C1 segment of cervical spinal cord (tissue), 14 donors: Measurements from ENCODE around the gene CLHC1.
"Not testable (repeated sequence)": the region's sequence is repeated elsewhere in the genome, so short reads cannot be mapped to it uniquely, and the experiment has no call there.

Experiments
- DNase-seq, 14 donors: peaks; one replicate each; lab custom pipeline; 2025; lab: John Stamatoyannopoulos, UW

CLHC1 gene

DNA sequence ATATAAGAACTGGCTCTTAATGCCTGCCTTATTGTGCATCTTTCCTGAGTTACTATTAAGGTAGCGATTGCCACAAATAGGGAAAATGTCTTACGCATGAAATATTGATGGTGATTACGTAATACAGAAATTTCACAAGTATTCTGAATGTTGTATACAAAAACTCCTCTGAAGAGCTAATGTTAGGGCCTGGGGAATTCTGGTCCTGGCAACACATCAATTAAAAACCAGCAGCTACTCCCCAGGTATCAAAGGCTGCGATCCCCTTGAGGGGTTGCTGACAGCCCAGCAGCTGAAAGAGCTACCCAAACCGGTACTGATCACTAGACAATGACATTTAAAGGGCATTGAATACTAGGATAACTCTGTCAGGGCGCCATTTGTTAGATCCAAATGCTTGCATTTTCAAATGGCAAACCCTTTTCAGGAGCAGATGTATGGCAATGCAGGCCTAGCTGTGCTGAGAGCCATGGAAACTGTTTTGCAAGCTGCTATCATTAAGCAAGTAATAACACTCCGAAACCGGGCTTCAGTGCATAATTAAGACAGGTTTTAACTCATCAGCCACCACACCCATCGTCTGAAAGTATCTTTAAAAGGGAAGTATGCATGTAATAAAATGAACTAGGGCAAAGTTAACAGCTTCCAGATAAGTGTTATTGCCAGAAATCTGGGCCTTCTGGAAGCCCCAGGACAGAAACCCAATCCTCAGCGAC lies 78.4 kb downstream of the CLHC1 start:
- DNase-seq = no peak

DNA sequence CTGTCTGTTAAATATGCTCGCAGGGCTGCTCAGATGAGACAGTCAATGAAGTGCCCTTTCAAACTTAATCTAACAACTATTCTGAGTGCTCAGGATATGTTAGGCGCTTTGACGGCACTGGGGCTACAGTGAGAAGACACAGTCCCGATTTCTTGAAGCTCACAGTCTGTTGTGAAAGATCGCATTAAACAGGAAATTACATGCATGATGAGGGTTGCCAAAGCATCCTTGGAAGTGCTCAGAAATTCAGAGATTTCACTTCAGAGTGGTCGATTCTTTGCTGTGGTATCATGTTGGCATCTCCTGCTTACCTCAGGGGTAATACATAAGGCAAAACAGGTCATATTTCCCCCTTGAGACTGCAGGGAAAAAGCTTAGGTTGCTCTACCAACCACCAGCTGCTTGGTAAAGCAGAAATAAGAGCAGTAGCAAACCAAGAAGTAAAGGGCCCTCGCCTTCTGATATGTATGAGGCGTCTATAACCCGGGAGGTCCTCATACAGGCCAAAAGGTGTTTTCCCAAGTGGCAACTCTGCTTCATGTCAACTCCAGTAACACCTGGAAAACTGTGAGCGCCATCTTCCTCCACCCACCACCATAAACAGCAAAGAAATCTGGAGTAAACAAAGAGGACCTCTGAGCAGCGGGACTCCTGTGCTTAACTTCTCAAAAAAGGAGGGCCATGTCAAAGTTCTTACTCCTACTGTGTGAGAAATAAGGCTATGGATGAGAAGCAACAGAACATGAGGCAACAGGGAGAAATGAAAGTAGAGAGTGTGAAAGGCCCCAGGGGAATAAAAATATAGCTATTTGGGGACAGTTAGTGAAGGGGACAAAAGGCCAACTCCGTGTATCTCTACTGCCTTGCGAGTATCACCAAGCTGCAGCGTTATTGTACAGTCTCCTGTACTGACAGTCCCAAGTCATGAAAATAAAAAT lies 79.3 kb downstream of the CLHC1 start:
- no peak for DNase-seq

DNA sequence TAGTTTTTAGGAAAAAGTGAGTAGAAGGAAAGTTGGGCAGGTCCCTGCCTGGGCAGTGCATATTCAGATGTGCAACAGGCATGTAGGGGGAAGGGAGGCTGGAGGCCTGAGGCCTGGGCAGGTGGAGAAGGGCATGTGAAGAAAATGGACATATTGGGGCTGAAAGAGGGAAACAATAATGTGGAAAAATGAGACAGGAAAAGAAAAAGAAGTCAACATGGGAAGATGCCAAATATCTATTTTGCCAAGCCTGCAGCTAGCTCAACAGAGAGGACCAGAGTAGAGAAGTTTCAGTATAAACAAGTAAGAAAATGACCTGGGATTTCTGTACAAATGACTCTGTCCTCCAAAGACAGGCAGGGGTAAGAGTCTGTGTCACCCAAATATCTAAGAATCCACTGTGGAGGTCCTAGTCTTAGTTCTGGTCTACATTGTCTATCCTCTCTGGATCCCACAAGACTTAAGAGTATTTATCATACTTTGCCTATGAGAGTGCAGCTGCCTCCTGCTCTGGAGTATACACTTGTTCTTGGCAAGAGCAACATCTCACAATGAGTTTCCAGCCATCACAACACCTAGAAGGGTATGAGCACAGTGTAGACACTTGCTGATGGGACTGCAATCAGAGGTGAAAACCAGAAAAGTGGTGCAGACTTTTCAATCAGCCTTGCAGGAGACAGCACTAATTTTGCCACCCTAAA lies 80.2 kb downstream of the CLHC1 start:
- no peak for DNase-seq

GRCh38 chr2:55150834-55151233 lies 81.3 kb downstream of the CLHC1 start:
- peak in 1 of 14 donors; percentile 29 for DNase-seq

GRCh38 chr2:55148269-55148668 lies 83.8 kb downstream of the CLHC1 start:
- DNase-seq = no peak

GRCh38 chr2:55147531-55147930 lies 84.6 kb downstream of the CLHC1 start:
- DNase-seq = no peak

GRCh38 chr2:55147041-55147440 lies 85.1 kb downstream of the CLHC1 start:
- no peak for DNase-seq

DNA sequence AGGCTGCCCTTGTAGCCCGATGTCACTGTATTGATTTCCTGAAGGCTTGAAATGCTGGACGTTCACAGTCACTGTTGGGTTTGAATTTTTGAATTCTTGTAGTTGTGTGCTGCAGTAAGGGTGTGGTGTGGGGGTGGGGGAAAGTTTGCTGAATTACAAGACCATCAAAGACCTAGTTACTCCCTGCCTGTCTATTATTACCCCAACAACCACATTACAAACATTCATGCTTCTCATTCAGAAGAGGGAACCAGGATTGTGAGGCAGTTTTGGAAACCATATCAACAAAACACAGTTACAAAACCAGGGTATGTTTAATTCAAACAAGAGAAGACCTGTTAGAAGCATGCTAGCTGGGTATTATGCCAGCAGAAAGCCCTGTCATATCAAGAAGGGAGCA lies 85.8 kb downstream of the CLHC1 start:
- DNase-seq = no peak

GRCh38 chr2:55144922-55145820 lies 86.9 kb downstream of the CLHC1 start:
- no peak for DNase-seq

DNA sequence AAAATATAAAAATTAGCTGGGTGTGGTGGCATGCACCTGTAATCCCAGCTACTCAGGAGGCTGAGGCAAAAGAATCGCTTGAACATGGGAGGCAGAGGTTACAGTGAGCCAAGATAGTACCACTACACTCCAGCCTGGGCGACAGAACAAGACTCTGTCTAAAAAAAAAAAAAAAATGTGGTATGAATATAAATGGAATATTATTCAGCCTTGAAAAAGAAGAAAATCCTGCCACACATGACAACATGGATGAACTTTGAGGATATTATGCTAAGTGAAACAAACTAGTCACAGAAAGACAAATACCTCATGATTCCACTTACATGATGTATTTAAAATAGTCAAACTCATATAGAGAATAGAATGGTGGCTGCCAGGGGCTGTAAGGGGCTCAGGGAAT lies 88.4 kb downstream of the CLHC1 start:
- not testable (repeated sequence) for DNase-seq

GRCh38 chr2:55142518-55142917 lies 89.6 kb downstream of the CLHC1 start:
- DNase-seq = no peak

DNA sequence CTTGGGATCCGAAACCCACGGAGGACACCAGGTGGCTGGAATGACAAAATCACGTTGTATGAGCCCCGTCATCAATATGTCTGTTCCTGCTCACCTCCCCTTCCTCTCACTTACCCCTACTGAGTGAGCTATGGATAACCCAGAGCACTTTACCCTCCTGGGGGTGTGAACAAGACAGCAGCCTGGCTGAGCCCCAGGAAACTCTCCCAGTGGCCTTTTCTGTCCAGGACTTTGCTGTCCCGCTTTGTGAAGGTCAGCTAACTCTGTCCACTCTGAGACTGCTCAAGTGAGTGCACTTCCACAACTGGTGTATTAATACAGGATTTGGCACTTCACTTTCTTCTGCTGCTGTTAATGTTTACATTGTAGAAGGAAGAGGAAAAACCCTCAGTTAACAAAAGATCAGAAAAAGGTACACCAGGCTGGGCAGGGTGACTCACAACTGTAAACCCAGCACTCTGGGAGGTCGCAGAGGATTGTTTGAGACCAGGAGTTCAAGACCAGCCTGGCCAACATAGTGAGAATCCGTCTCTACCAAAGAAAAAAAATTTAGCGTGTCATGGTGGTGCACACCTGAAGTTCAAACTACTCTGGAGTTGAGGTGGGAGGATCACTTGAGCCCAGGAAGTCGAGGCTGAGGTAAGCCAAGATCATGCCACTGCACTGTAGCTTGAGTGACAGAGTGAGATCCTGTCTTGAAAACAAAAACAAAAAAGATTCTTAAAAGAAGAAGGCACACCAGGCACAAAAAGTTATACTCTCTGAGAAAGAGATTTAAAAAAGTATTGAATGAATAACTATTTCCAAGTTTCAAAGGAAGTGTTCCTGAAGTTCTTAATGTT lies 90.3 kb downstream of the CLHC1 start:
- DNase-seq = no peak

DNA sequence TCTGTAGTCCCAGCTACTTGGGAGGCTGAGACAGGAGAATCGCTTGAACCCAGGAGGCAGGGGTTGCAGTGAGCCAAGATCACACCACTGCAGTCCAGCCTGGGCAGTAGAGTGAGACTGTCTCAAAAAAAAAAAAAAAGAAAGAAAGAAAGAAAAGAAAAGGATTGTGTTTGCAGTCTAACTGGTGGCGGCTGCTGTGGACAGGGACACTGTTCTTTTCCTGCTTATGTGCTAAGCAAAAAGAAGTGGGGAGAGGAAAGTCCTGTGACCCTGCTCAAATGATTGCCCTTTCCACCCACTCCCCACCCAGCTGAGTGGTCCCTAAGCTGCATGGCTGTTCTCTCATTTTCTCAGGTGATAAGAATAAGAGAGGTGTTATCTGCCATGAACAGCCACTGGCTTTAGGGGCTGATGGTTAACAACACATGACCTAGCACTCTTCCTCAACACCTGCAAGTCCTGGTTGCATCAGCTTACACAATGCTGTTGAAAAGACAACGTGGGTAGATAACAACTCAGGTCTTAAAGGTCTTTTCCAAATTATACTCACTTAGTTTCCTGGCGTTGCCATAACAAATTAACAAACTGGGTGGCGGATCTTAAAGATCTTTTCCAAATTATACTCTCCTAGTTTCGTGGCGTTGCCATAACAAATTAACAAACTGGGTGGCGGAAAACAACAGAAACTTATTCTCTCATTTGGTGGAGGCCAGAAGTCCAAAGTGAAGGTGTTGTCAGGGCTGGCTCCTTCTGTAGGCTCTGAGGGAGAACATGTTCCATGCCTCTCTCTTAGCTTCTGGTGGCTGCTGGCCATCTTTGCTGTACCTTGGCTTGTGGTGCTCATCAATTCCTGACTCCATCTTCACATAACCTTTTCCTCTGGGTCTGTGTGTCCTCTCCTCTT lies 91.5 kb downstream of the CLHC1 start:
- no peak for DNase-seq

DNA sequence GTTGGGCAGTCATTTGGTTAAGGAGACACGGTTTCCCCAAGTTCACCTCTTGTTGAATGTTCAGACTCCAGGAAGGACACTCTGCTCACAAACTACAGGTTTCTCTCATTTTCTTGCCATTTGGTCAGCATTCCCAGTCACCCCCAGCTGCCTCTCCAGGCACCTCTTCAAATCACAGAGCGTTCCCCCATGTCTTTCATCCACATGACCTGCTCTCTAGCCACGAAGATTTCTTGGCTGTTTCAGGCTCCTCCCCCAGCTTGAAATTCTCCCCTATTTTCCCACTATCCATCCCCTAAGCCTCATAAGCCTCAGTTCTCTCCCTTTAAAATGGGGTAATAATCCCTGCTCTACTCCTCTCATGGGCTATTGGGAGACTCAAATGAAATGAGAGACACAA lies 92.8 kb downstream of the CLHC1 start:
- DNase-seq = peak in 2 of 14 donors; percentile 47 to 61

- DNase-seq = peak in 7 of 14 donors; percentile 55 to 84 (median 65)
These were observed 93.2 kb downstream of the CLHC1 start for GRCh38 chr2:55138882-55139229.

GRCh38 chr2:55138014-55138881 lies 93.8 kb downstream of the CLHC1 start:
- DNase-seq = peak in 8 of 14 donors; percentile 58 to 84 (median 67)

DNA sequence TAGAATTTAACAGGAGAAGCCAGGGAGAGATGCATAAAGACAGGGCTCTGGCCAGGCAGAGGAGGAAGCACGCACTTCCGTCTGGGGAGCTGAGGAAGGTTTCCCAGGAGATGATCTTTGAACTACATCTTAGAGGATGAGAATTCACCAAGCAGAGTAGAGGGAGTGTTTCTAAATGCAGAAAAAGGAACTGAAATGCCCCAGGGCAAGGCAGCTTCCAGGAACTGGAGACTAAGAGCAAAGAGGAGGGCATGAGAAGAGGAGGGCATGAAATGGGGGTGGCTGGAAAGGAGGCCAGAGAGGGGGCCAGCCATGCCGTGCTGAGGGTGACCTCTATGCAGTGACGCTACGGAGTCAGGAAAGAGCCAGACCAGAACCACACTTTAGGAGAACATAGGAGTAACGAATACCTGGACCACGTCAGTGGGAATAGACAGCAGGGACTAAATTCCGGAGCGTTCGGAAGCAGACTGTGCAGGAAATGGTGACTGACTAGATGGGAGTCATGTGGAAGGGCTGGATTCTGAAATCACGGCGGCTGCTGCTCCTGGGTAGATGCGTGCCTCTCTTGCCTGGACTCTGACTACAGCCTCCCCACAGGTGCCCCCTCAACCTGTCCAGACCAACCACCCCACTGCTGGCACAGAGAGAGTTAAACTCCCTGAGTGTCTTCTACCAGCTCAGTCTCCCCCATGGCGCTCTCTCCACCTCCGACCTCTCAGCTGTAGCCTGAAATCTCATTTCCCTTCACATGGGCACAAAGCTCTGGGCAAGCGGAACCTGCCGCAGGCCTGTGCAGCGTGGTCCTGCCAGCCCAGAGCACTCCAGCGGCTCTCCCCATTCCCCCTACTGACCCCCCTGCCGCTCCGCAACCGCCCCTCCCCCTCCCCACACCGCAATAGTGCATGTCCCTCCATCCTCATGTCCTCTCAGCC lies 94.8 kb downstream of the CLHC1 start:
- peak in 9 of 14 donors; percentile 37 to 79 (median 73) for DNase-seq
